HCT116 (cell line): Measurements from ENCODE around the gene RHBDD1. TPM values are rescaled to one million over a fixed set of nuclear protein-coding genes. Genes with fewer than 3 reads are reported as not detected.

Source experiments
- ATAC-seq: fragments of 200-7000 bp; cut with Tn5 transposase; 2 replicates; pipeline ENCODE4 v1.9.1; 2020; ENCODE audit warnings: mild to moderate bottlenecking, moderate library complexity
- BruUV-seq: library from RNA; stranded (reverse); fragments of 400-500 nt; replicated peaks from 2 replicates; lab custom pipeline; 2021; lab: Mats Ljungman, UMichigan
- CTCF ChIA-PET: fragments of 300-600 bp; sonication (Branson Sonifier 250); formaldehyde crosslinking; loops from one replicate; lab custom pipeline; 2021; ENCODE audit warnings: antibody characterized with exemption; lab: Charles Lee
- POLR2A ChIA-PET: fragments of 300-600, 350-600 bp; sonication (Branson Sonifier 250); formaldehyde crosslinking; loops from one replicate; lab custom pipeline; 2021; ENCODE audit warnings: antibody characterized with exemption; lab: Charles Lee
- RAD21 ChIA-PET, 2 experiments: fragments of 300-600 bp; sonication (Branson Sonifier 250); formaldehyde crosslinking; loops; one replicate each; lab custom pipeline; 2023; ENCODE audit warnings: low total read pairs in 2 of 2; ENCODE audit not compliant: uncharacterized antibody in 2 of 2, unreplicated experiment in 2 of 2, low non-redundant PET in 1 of 2; lab: Charles Lee
- DNase-seq: peaks from one replicate; pipeline ENCODE4 v3.0.0-alpha.2; 2010; ENCODE audit warnings: low read depth, low spot score
- H2AFZ ChIP-seq: fragments of 200-600 bp; shearing (Covaris generic), sonication (generic); 2 replicates; pipeline ENCODE4 v1.6.1; 2017; ENCODE audit warnings: low read depth, mixed run types, mixed read lengths, antibody characterized with exemption, low read length; ENCODE audit not compliant: poor library complexity, severe bottlenecking
- H3K27ac ChIP-seq: 2 replicates; pipeline ENCODE4 v1.5.1; 2012; ENCODE audit warnings: low read depth, low read length
- H3K27me3 ChIP-seq: fragments of 200-600 bp; sonication (generic); 2 replicates; pipeline ENCODE4 v1.6.1; 2016; ENCODE audit warnings: mixed run types, low read length, mixed read lengths; ENCODE audit not compliant: insufficient read depth
- H3K36me3 ChIP-seq, 2 experiments: fragments of 200-500 bp in 1 of 2; fragments of 200-600 bp in 1 of 2; sonication (Bioruptor generic) in 1 of 2; sonication (generic) in 1 of 2; 2 replicates each; pipeline versions ENCODE4 v1.5.1 to v1.6.1; 2014 to 2016; ENCODE audit warnings: low read length in 2 of 2, inconsistent platforms in 1 of 2, mixed read lengths in 1 of 2, mixed run types in 1 of 2; ENCODE audit not compliant: insufficient read depth in 2 of 2, control insufficient read depth in 1 of 2
- H3K4me1 ChIP-seq, 2 experiments: fragments of 200-600 bp in 1 of 2; sonication (generic) in 1 of 2; 2 replicates each; pipeline versions ENCODE4 v1.5.1 to v1.6.1; 2012 to 2017; ENCODE audit warnings: low read length in 2 of 2, inconsistent platforms in 1 of 2, mild to moderate bottlenecking in 1 of 2, mixed read lengths in 1 of 2, mixed run types in 1 of 2, moderate library complexity in 1 of 2; ENCODE audit not compliant: insufficient read depth in 2 of 2, control insufficient read depth in 1 of 2
- H3K4me2 ChIP-seq: fragments of 200-600 bp; sonication (generic); 2 replicates; pipeline ENCODE4 v1.6.1; 2017; ENCODE audit warnings: mixed run types, low read length, mixed read lengths
- H3K4me3 ChIP-seq, 2 experiments: fragments of 200-600 bp in 1 of 2; sonication (generic) in 1 of 2; replicated peaks in 1 of 2; 2 replicates each; pipeline ENCODE4 v1.5.1; 2011 to 2016; ENCODE audit warnings: low read length in 2 of 2, control low read depth in 1 of 2, low read depth in 1 of 2, mild to moderate bottlenecking in 1 of 2, mixed read lengths in 1 of 2, mixed run types in 1 of 2
- H3K79me2 ChIP-seq: fragments of 200-600 bp; sonication (generic); 2 replicates; pipeline ENCODE4 v1.6.1; 2017; ENCODE audit warnings: mild to moderate bottlenecking, mixed run types, low read length, moderate library complexity, mixed read lengths; ENCODE audit not compliant: insufficient read depth
- H3K9ac ChIP-seq: fragments of 200-600 bp; sonication (generic); 2 replicates; pipeline ENCODE4 v1.6.1; 2016; ENCODE audit warnings: low read length, mixed read lengths
- H3K9me2 ChIP-seq: fragments of 200-600 bp; sonication (generic), shearing (Covaris generic); 2 replicates; pipeline ENCODE4 v1.6.1; 2017; ENCODE audit warnings: mixed run types, mild to moderate bottlenecking, moderate library complexity; ENCODE audit not compliant: insufficient read depth
- H3K9me3 ChIP-seq, 2 experiments: fragments of 200-500 bp in 1 of 2; fragments of 200-600 bp in 1 of 2; sonication (Bioruptor generic) in 1 of 2; sonication (generic) in 1 of 2; 2 replicates each; pipeline ENCODE4 v1.6.1; 2014 to 2017; ENCODE audit warnings: low read length in 2 of 2, mixed read lengths in 2 of 2, inconsistent platforms in 1 of 2, low read depth in 1 of 2, mild to moderate bottlenecking in 1 of 2, mixed run types in 1 of 2, moderate library complexity in 1 of 2; ENCODE audit not compliant: control insufficient read depth in 1 of 2, insufficient read depth in 1 of 2
- H4K20me1 ChIP-seq: fragments of 200-600 bp; sonication (generic), shearing (Covaris generic); 2 replicates; pipeline ENCODE4 v1.6.1; 2017; ENCODE audit warnings: mixed run types, mild to moderate bottlenecking, moderate library complexity; ENCODE audit not compliant: insufficient read depth
- CBX3 ChIP-seq: IDR thresholded peaks from 2 replicates; pipeline ENCODE4 v1.6.1; 2012; ENCODE audit warnings: low read depth
- CEBPB ChIP-seq: IDR thresholded peaks from 2 replicates; pipeline ENCODE4 v1.6.1; 2012; ENCODE audit warnings: low read depth
- EGR1 ChIP-seq: IDR thresholded peaks from 2 replicates; pipeline ENCODE4 v1.6.1; 2012; ENCODE audit warnings: low read depth
- ELF1 ChIP-seq: IDR thresholded peaks from 2 replicates; pipeline ENCODE4 v1.6.1; 2012; ENCODE audit warnings: low read depth, borderline replicate concordance
- FOSL1 ChIP-seq: IDR thresholded peaks from 2 replicates; pipeline ENCODE4 v1.6.1; 2012; ENCODE audit warnings: low read depth
- JUND ChIP-seq: IDR thresholded peaks from 2 replicates; pipeline ENCODE4 v1.6.1; 2012
- POLR2A ChIP-seq: IDR thresholded peaks from 2 replicates; pipeline ENCODE4 v1.7.0; 2011; ENCODE audit warnings: borderline replicate concordance; ENCODE audit not compliant: insufficient read depth, insufficient read length; ENCODE audit errors: extremely low read depth
- RAD21 ChIP-seq: IDR thresholded peaks from 2 replicates; pipeline ENCODE4 v1.6.1; 2012; ENCODE audit warnings: low read depth, mild to moderate bottlenecking
- SRF ChIP-seq: IDR thresholded peaks from 2 replicates; pipeline ENCODE4 v1.6.1; 2012; ENCODE audit warnings: low read depth
- TCF7L2 ChIP-seq: IDR thresholded peaks from 2 replicates; pipeline ENCODE4 v1.7.0; 2011; ENCODE audit warnings: borderline replicate concordance, inconsistent platforms; ENCODE audit not compliant: insufficient read depth, insufficient read length; ENCODE audit errors: extremely low read depth
- YY1 ChIP-seq: IDR thresholded peaks from 2 replicates; pipeline ENCODE4 v1.6.1; 2011; ENCODE audit warnings: low read length, low read depth, moderate library complexity, mild to moderate bottlenecking; ENCODE audit not compliant: insufficient replicate concordance; ENCODE audit errors: extremely low read depth
- ZFX ChIP-seq: fragments of 450-650 bp; IDR thresholded peaks from 2 replicates; pipeline ENCODE4 v1.6.1; 2017
- ZNF274 ChIP-seq: fragments of 200-500 bp; sonication (Bioruptor generic); IDR thresholded peaks from 2 replicates; pipeline ENCODE4 v1.6.1; 2014; ENCODE audit warnings: mild to moderate bottlenecking, low read depth, low read length, inconsistent platforms
- intact Hi-C: fragments of 100-400 bp; cut with micrococcal nuclease; formaldehyde crosslinking; loops from 2 replicates; pipeline ENCODE4 v1.10.0; 2022
- total RNA-seq: library from RNA; stranded (reverse); gene quantifications from one replicate; pipeline ENCODE4 v1.2.1, GENCODE V29; 2021; ENCODE audit not compliant: unreplicated experiment
- TF ChIP-seq, protein P1 (sequence below): IDR thresholded peaks from 2 replicates; pipeline ENCODE4 v1.6.1; 2012
- TF ChIP-seq, protein P2 (sequence below): IDR thresholded peaks from 2 replicates; pipeline ENCODE4 v1.6.1; 2012; ENCODE audit warnings: low read depth
- TF ChIP-seq, protein P3 (sequence below), 3 experiments: fragments of 200-600 bp in 1 of 3; sonication (generic) in 1 of 3; IDR thresholded peaks in 2 of 3; conservative IDR thresholded peaks in 1 of 3; 2 replicates each; pipeline ENCODE4 v1.5.1; 2012 to 2017; ENCODE audit warnings: low read depth in 2 of 3, low read length in 2 of 3, antibody characterized with exemption in 1 of 3, borderline replicate concordance in 1 of 3, control low read depth in 1 of 3, mild to moderate bottlenecking in 1 of 3, mixed read lengths in 1 of 3, mixed run types in 1 of 3, moderate library complexity in 1 of 3; ENCODE audit not compliant: insufficient read depth in 1 of 3

RHBDD1 gene
- total RNA-seq, 1 experiment from 2014 or later, result 73.8 TPM

DNA sequence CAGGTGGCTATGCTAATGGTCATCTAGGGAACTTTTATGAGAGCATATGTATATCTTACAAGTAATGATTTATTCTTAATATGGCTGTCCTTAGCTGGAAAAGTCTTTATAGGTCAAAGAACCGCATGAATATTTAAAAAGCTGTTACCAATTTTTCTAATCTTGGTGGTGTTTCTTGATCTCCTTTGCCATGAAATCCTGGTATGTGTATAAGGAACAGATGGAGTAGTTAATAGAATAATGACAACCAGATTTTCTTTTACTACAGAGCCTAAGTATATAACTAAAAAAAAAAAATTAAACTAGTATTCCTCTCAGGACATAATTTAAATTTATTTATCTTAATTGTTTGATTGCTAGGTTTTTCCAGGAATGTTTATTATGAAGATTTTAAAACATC, 74.5 kb downstream of the RHBDD1 start:
- ChIA-PET RAD21 (no interaction called here), POLR2A (no interaction called here), CTCF (no interaction called here)
- intact Hi-C loops, result no loop called here
- no peak for ATAC-seq
- Histone ChIP-seq H3K36me3 (no peaks in the 10 kb centered on the region; a peak in 1 of 4 replicates), H3K27ac (no peak overlapping the region), H3K4me3 (no peak overlapping the region), H3K9me3 (no peaks in the 10 kb centered on the region), H4K20me1 (no peaks in the 10 kb centered on the region), H3K4me1 (no peaks in the 10 kb centered on the region), H3K4me2 (no peak overlapping the region), H3K9me2 (no peaks in the 10 kb centered on the region), H2AFZ (no peak overlapping the region), H3K27me3 (no peaks in the 10 kb centered on the region), H3K79me2 (no peaks in the 10 kb centered on the region), H3K9ac (no peak overlapping the region)
- no TSS peak for BruUV-seq
- DNase-seq, result no peak
- no peak for TF ChIP-seq FOSL1
- TF ChIP-seq CBX3, result no peak
- TF ChIP-seq, protein P1, sequence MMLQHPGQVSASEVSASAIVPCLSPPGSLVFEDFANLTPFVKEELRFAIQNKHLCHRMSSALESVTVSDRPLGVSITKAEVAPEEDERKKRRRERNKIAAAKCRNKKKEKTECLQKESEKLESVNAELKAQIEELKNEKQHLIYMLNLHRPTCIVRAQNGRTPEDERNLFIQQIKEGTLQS, result no peak
- no peak for TF ChIP-seq CEBPB

DNA sequence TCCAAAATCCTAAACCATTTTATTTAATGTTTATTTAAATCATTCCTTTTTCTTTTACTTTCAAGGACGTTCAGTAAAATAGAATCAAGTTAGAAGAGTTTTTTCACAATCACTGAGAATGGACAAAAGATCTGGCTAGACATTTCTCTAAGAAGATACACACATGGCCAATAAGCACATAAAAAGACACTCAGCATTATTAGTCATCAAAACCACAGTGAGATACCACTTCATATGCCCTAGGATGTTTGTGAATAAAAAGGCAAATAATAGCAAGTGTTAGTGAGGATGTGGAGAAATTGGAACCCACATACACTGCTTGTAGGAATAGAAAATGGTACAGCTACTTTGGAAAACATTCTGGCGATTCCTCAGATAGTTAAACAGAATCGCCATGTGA, 76.1 kb downstream of the RHBDD1 start:
- no peak overlapping the region for H3K27ac ChIP-seq
- no peaks in the 10 kb centered on the region for H3K9me3 ChIP-seq
- CTCF ChIA-PET, result no interaction called here
- POLR2A ChIA-PET, result no interaction called here
- no peak overlapping the region for H3K4me2 ChIP-seq
- H3K9ac ChIP-seq, result no peak overlapping the region
- no peaks in the 10 kb centered on the region for H3K9me2 ChIP-seq
- H3K4me3 ChIP-seq, result no peak overlapping the region
- no peaks in the 10 kb centered on the region for H3K4me1 ChIP-seq
- intact Hi-C loops, result no loop called here
- DNase-seq (no peak), ATAC-seq (no peak)
- H2AFZ ChIP-seq, result no peak overlapping the region
- H4K20me1 ChIP-seq, result no peaks in the 10 kb centered on the region
- H3K27me3 ChIP-seq, result no peaks in the 10 kb centered on the region
- RAD21 ChIA-PET, result no interaction called here
- no peaks in the 10 kb centered on the region; a peak in 1 of 4 replicates for H3K36me3 ChIP-seq
- no peaks in the 10 kb centered on the region for H3K79me2 ChIP-seq
- BruUV-seq, result no TSS peak
- TF ChIP-seq JUND, result no peak
- TF ChIP-seq ZNF274, result no peak
- TF ChIP-seq, protein P1, result no peak
- TF ChIP-seq TCF7L2, result no peak
- no peak for TF ChIP-seq CBX3
- no peak for TF ChIP-seq RAD21
- no peak for TF ChIP-seq CEBPB
- no peak for TF ChIP-seq EGR1
- TF ChIP-seq ELF1, result no peak
- TF ChIP-seq, protein P2, sequence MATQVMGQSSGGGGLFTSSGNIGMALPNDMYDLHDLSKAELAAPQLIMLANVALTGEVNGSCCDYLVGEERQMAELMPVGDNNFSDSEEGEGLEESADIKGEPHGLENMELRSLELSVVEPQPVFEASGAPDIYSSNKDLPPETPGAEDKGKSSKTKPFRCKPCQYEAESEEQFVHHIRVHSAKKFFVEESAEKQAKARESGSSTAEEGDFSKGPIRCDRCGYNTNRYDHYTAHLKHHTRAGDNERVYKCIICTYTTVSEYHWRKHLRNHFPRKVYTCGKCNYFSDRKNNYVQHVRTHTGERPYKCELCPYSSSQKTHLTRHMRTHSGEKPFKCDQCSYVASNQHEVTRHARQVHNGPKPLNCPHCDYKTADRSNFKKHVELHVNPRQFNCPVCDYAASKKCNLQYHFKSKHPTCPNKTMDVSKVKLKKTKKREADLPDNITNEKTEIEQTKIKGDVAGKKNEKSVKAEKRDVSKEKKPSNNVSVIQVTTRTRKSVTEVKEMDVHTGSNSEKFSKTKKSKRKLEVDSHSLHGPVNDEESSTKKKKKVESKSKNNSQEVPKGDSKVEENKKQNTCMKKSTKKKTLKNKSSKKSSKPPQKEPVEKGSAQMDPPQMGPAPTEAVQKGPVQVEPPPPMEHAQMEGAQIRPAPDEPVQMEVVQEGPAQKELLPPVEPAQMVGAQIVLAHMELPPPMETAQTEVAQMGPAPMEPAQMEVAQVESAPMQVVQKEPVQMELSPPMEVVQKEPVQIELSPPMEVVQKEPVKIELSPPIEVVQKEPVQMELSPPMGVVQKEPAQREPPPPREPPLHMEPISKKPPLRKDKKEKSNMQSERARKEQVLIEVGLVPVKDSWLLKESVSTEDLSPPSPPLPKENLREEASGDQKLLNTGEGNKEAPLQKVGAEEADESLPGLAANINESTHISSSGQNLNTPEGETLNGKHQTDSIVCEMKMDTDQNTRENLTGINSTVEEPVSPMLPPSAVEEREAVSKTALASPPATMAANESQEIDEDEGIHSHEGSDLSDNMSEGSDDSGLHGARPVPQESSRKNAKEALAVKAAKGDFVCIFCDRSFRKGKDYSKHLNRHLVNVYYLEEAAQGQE, result no peak
- TF ChIP-seq, protein P3, sequence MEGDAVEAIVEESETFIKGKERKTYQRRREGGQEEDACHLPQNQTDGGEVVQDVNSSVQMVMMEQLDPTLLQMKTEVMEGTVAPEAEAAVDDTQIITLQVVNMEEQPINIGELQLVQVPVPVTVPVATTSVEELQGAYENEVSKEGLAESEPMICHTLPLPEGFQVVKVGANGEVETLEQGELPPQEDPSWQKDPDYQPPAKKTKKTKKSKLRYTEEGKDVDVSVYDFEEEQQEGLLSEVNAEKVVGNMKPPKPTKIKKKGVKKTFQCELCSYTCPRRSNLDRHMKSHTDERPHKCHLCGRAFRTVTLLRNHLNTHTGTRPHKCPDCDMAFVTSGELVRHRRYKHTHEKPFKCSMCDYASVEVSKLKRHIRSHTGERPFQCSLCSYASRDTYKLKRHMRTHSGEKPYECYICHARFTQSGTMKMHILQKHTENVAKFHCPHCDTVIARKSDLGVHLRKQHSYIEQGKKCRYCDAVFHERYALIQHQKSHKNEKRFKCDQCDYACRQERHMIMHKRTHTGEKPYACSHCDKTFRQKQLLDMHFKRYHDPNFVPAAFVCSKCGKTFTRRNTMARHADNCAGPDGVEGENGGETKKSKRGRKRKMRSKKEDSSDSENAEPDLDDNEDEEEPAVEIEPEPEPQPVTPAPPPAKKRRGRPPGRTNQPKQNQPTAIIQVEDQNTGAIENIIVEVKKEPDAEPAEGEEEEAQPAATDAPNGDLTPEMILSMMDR (IDR thresholded peaks at IDR 0.05 in 2 of 3, conservative IDR thresholded peaks at IDR 0.05 in 1 of 3; ENCODE audit: borderline replicate concordance in 1 of 3, insufficient read depth in 1 of 3, low read depth in 2 of 3, low read length in 2 of 3), result no peak
- TF ChIP-seq SRF, result no peak
- TF ChIP-seq FOSL1, result no peak
- TF ChIP-seq POLR2A, result no peak
- TF ChIP-seq ZFX, result no peak
- TF ChIP-seq YY1, result no peak
